Smooth muscle cell (in vitro differentiated cells): Measurements from ENCODE around the gene MLYCD. TPM values are rescaled to one million over a fixed set of nuclear protein-coding genes. Genes with fewer than 3 reads are reported as not detected.

Experiments used
- DNase-seq: peaks from one replicate; lab custom pipeline; 2025; ENCODE audit not compliant: unreplicated experiment; lab: John Stamatoyannopoulos, UW
- H2AFZ ChIP-seq: fragments of 200-600 bp; sonication (generic); 2 replicates; pipeline ENCODE4 v1.6.0; 2016; ENCODE audit warnings: antibody characterized with exemption, low read depth, mild to moderate bottlenecking
- H3F3A ChIP-seq: fragments of 200-600 bp; sonication (generic); 2 replicates; pipeline ENCODE4 v1.6.0; 2017; ENCODE audit warnings: antibody characterized with exemption, low read depth
- H3K27ac ChIP-seq: fragments of 200-600 bp; sonication (generic); 2 replicates; pipeline ENCODE4 v1.5.1; 2016; ENCODE audit warnings: low read depth, mild to moderate bottlenecking
- H3K27me3 ChIP-seq: fragments of 200-600 bp; sonication (generic); 2 replicates; pipeline ENCODE4 v1.6.1; 2016; ENCODE audit warnings: low read depth, mild to moderate bottlenecking
- H3K36me3 ChIP-seq: fragments of 200-600 bp; sonication (generic); 2 replicates; pipeline ENCODE4 v1.5.1; 2016; ENCODE audit warnings: low read depth
- H3K4me1 ChIP-seq: fragments of 200-600 bp; sonication (generic); 2 replicates; pipeline ENCODE4 v1.5.1; 2016; ENCODE audit warnings: low read depth
- H3K4me2 ChIP-seq: fragments of 200-600 bp; sonication (generic); 2 replicates; pipeline ENCODE4 v1.6.0; 2016; ENCODE audit warnings: mild to moderate bottlenecking
- H3K4me3 ChIP-seq: fragments of 200-600 bp; sonication (generic); 2 replicates; pipeline ENCODE4 v1.5.1; 2016; ENCODE audit warnings: mild to moderate bottlenecking
- H3K79me2 ChIP-seq: fragments of 200-600 bp; sonication (generic); 2 replicates; pipeline ENCODE4 v1.6.0; 2016; ENCODE audit warnings: low read depth, mild to moderate bottlenecking
- H3K9ac ChIP-seq: fragments of 200-600 bp; sonication (generic); 2 replicates; pipeline ENCODE4 v1.6.0; 2016; ENCODE audit warnings: low read depth
- H3K9me3 ChIP-seq: fragments of 200-600 bp; sonication (generic); replicated peaks from 2 replicates; pipeline ENCODE4 v1.5.1; 2016; ENCODE audit warnings: low read depth
- H4K20me1 ChIP-seq: fragments of 200-600 bp; sonication (generic); 2 replicates; pipeline ENCODE4 v1.6.0; 2016; ENCODE audit warnings: low read depth
- CTCF ChIP-seq: fragments of 200-600 bp; sonication (generic); IDR thresholded peaks from 2 replicates; pipeline ENCODE4 v1.5.1; 2017; ENCODE audit warnings: borderline replicate concordance, mild to moderate bottlenecking, antibody characterized with exemption; ENCODE audit not compliant: insufficient read depth, poor library complexity, severe bottlenecking
- WGBS: methylation state at CpG from one replicate; pipeline ENCODE4 v1.1.7; 2016; ENCODE audit warnings: low lambda C conversion rate; 5-methylcytosine and 5-hydroxymethylcytosine counted together
- polyA plus RNA-seq: library from polyadenylated mRNA; unstranded; fragments of >200 nt; fragmentation: Nextera tagmentation; extraction: Ambion mirVana; gene quantifications from 2 replicates; pipeline ENCODE4 v1.2.1, GENCODE V29; 2016
- total RNA-seq: library from RNA; depleted of rRNA; stranded (reverse); fragments of >200 nt; gene quantifications from 2 replicates; pipeline ENCODE4 v1.2.3, GENCODE V29; 2014

MLYCD gene
- total and polyA plus RNA-seq, 2 experiments from 2014 or later = 1.2 to 1.6 TPM

DNA sequence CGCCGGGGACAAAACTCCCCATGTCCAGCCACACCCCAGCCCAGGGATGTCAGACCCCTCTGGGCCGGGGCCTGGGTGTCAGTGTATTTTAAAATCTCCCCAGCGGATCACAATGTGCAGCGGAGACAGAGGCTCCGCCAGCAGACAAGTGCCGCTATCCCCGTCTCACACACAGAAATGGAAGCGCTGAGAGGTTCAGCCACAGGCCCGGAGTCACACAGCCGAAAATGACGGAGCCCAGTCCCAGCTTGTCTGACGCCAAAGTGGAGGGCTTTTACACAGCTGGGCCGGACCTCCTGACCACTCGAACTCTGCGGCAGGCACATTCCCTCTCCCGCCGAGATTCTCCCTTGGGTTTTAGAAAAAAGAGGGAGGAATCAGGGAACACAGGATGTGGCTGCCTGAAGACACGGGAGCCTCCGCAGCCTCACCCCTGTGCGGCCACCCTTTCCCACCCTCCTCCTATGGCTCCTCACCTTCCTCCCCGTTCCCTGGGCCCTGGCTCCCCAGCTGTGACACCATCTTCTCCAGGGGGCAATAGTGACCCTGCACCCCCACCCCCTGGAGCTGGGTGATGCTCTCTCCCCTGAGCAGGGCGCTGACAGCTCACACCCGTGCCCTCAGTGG, 47.4 kb downstream of the MLYCD start:
- WGBS = 93% methylated on average over 24 of the region's 24 CpGs
- Histone ChIP-seq H3K79me2 (no peaks in the 10 kb centered on the region), H3K27ac (no peak overlapping the region), H3K4me2 (no peak overlapping the region), H3F3A (no peaks in the 10 kb centered on the region), H3K36me3 (no peaks in the 10 kb centered on the region), H4K20me1 (no peaks in the 10 kb centered on the region), H3K9ac (no peak overlapping the region), H2AFZ (no peak overlapping the region), H3K27me3 (no peaks in the 10 kb centered on the region), H3K4me1 (no peaks in the 10 kb centered on the region), H3K9me3 (no peaks in the 10 kb centered on the region), H3K4me3 (no peak overlapping the region)
- no peak for TF ChIP-seq CTCF
- no peak for DNase-seq

- H2AFZ ChIP-seq = no peak overlapping the region
- no peaks in the 10 kb centered on the region for H3F3A ChIP-seq
- no peaks in the 10 kb centered on the region for H3K79me2 ChIP-seq
- no peak overlapping the region for H3K4me3 ChIP-seq
- no peak overlapping the region for H3K4me2 ChIP-seq
- no peak overlapping the region for H3K27ac ChIP-seq
- no peak for DNase-seq
- H3K36me3 ChIP-seq = no peaks in the 10 kb centered on the region
- H3K9me3 ChIP-seq = no peaks in the 10 kb centered on the region
- no peaks in the 10 kb centered on the region for H3K27me3 ChIP-seq
- H3K9ac ChIP-seq = no peak overlapping the region
- H3K4me1 ChIP-seq = no peaks in the 10 kb centered on the region
- H4K20me1 ChIP-seq = no peaks in the 10 kb centered on the region
- 86% methylated on average over 21 of the region's 21 CpGs for WGBS
- TF ChIP-seq CTCF = no peak
These were observed 48.1 kb downstream of the MLYCD start for GRCh38 chr16:83946781-83947566.

DNA sequence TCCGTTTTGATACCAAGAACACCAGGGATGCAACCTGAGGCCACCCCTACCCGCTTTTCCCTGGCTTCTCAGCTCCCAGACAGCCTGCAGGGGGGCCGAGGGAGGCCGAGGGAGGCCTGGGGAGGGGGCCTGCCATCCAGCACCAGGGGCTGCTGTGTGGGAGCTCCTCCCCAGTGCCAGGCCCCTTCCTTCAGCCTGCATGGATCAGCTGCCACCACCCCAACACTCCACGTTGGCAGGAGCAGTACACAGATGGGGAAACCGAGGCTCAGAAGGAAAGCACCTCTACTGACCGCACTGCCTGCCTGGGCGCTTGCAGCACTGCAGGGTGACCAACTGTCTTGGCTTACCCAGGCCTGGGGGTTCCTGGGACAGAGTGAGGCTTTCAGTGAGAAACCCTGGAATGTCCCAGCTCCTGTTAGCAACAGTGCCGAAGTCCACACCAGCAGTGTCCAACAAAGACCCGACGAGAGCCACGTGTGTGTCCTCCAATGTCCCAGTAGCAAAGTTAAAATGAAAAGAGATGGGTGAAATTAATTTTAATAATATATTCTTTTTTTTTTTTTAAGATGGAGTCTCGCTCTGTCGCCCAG, 48.8 kb downstream of the MLYCD start:
- no peaks in the 10 kb centered on the region for H3K27me3 ChIP-seq
- no peak overlapping the region for H2AFZ ChIP-seq
- H3K27ac ChIP-seq = no peak overlapping the region
- DNase-seq = no peak
- H3F3A ChIP-seq = no peaks in the 10 kb centered on the region
- H3K4me1 ChIP-seq = no peaks in the 10 kb centered on the region
- no peaks in the 10 kb centered on the region for H4K20me1 ChIP-seq
- WGBS = 84% methylated on average over 12 of the region's 14 CpGs
- H3K4me3 ChIP-seq = no peak overlapping the region
- H3K36me3 ChIP-seq = no peaks in the 10 kb centered on the region
- no peak overlapping the region for H3K4me2 ChIP-seq
- no peaks in the 10 kb centered on the region for H3K79me2 ChIP-seq
- H3K9ac ChIP-seq = no peak overlapping the region
- no peaks in the 10 kb centered on the region for H3K9me3 ChIP-seq
- no peak for TF ChIP-seq CTCF
